ENCODE data around the gene KLF4. TPM values are rescaled to one million over a fixed set of nuclear protein-coding genes. Genes with fewer than 3 reads are reported as not detected.

KLF4 gene
- total and polyA plus RNA-seq, 2 of the 13 experiments (the other 11 are each of a cell fraction or from before 2014, with no cell fraction given) = 0.20 to 0.37 TPM

- TF ChIP-seq JARID2 (CRISPR knock-in tag; IDR thresholded peaks at IDR 0.05; ENCODE audit: insufficient replicate concordance) (no peak), ZSCAN25 (CRISPR knock-in tag; IDR thresholded peaks at IDR 0.05) (no peak), HOXA3 (CRISPR knock-in tag; IDR thresholded peaks at IDR 0.05) (no peak), PBX2 (CRISPR knock-in tag; IDR thresholded peaks at IDR 0.05) (peak; percentile 53; the same call in 1 of the 2 replicates), ZNF550 (CRISPR knock-in tag; IDR thresholded peaks at IDR 0.05; ENCODE audit: borderline replicate concordance) (no peak), ZIK1 (CRISPR knock-in tag; IDR thresholded peaks at IDR 0.05; ENCODE audit: borderline replicate concordance, low read depth) (no peak), SMC3 (IDR thresholded peaks at IDR 0.05; ENCODE audit: low read length) (no peak), KAT7 (CRISPR knock-in tag; IDR thresholded peaks at IDR 0.05; ENCODE audit: borderline replicate concordance) (no peak), NFRKB (IDR thresholded peaks at IDR 0.05) (no peak), ARHGAP35 (CRISPR knock-in tag; IDR thresholded peaks at IDR 0.05; ENCODE audit: borderline replicate concordance) (no peak), ZNF543 (CRISPR knock-in tag; IDR thresholded peaks at IDR 0.05) (no peak), GPN1 (CRISPR knock-in tag; IDR thresholded peaks at IDR 0.05; ENCODE audit: borderline replicate concordance) (no peak), MEF2D (CRISPR knock-in tag; IDR thresholded peaks at IDR 0.05) (no peak), RAD51 (IDR thresholded peaks at IDR 0.05; ENCODE audit: borderline replicate concordance) (no peak), ZNF598 (CRISPR knock-in tag; IDR thresholded peaks at IDR 0.05; ENCODE audit: borderline replicate concordance) (no peak), JUND (CRISPR knock-in tag; IDR thresholded peaks at IDR 0.05) (peak; percentile 89), GLI4 (CRISPR knock-in tag; IDR thresholded peaks at IDR 0.05; ENCODE audit: borderline replicate concordance) (no peak), IRF1 (CRISPR knock-in tag; IDR thresholded peaks at IDR 0.05; ENCODE audit: low read depth) (no peak), ZNF766 (CRISPR knock-in tag; IDR thresholded peaks at IDR 0.05; ENCODE audit: borderline replicate concordance) (no peak), ZNF749 (CRISPR knock-in tag; IDR thresholded peaks at IDR 0.05; ENCODE audit: borderline replicate concordance) (no peak), TRAFD1 (CRISPR knock-in tag; IDR thresholded peaks at IDR 0.05; ENCODE audit: borderline replicate concordance) (no peak), ETS1 (CRISPR knock-in tag; IDR thresholded peaks at IDR 0.05) (no peak), CBFB (CRISPR knock-in tag; IDR thresholded peaks at IDR 0.05) (no peak), NFE2L1 (CRISPR knock-in tag; IDR thresholded peaks at IDR 0.05; ENCODE audit: borderline replicate concordance) (no peak), NR3C1 (CRISPR knock-in tag; IDR thresholded peaks at IDR 0.05) (no peak), ZNF629 (CRISPR knock-in tag; conservative IDR thresholded peaks at IDR 0.05) (no peak), RNF2 (conservative IDR thresholded peaks at IDR 0.05; ENCODE audit: low read depth) (no peak)
Measured at GRCh38 chr9:107504585-107505455, 15.3 kb upstream of the KLF4 start (continued).

Measured in HepG2 (cell line).